IMR-90 (cell line): Measurements from ENCODE around the gene WNT10A.

ENCODE experiments used
- CTCF ChIP-seq: conservative IDR thresholded peaks from 2 replicates; pipeline ENCODE4 v1.5.1; 2012; ENCODE audit warnings: mild to moderate bottlenecking, low read depth, low read length, improper control_type of control experiment
- ELK1 ChIP-seq: fragments of 150-350 bp; IDR thresholded peaks from 2 replicates; pipeline ENCODE4 v1.6.1; 2016; ENCODE audit warnings: low read depth, mild to moderate bottlenecking, low read length, moderate library complexity, borderline replicate concordance
- POLR2A ChIP-seq: IDR thresholded peaks from 2 replicates; pipeline ENCODE4 v1.6.1; 2012; ENCODE audit warnings: mild to moderate bottlenecking, low read depth, low read length

- TF ChIP-seq CTCF: no peak
- no peak for TF ChIP-seq POLR2A
- TF ChIP-seq ELK1: no peak
These were observed 375 bp downstream of the WNT10A start for GRCh38 chr2:218880859-218881594.
